ENCODE results near the gene CHST11.
"Not testable (repeated sequence)": the region's sequence is repeated elsewhere in the genome, so short reads cannot be mapped to it uniquely, and the experiment has no call there.

CHST11 gene

DNA sequence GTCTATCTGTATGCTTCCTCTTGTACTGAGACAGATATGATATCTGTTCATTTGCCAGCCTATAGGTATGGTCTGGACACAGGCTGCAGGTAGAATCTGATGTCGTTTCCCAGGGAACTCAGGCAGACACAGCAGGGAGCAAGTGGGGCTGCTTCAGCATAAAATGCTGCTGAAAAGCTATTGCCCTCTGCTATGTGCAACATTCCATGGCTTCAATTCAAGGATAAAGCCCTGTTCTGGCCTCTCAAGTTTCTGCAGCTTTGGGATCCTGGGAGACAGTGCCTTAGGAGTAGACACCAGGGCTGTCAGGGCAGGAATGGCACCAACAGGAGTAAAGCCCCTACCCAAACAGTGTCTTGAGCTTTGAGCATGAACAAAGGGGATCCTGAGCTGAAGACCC lies 327.8 kb downstream of the CHST11 start:
- no peak for DNase-seq

GRCh38 chr12:104785886-104786285 lies 329.1 kb downstream of the CHST11 start:
- DNase-seq = no peak

GRCh38 chr12:104786352-104786751 lies 329.6 kb downstream of the CHST11 start:
- no peak for DNase-seq

- no peak for DNase-seq
These were observed 332.1 kb downstream of the CHST11 start for GRCh38 chr12:104788840-104789271.

GRCh38 chr12:104790296-104791125 lies 333.8 kb downstream of the CHST11 start:
- peak; percentile 46 for DNase-seq

DNA sequence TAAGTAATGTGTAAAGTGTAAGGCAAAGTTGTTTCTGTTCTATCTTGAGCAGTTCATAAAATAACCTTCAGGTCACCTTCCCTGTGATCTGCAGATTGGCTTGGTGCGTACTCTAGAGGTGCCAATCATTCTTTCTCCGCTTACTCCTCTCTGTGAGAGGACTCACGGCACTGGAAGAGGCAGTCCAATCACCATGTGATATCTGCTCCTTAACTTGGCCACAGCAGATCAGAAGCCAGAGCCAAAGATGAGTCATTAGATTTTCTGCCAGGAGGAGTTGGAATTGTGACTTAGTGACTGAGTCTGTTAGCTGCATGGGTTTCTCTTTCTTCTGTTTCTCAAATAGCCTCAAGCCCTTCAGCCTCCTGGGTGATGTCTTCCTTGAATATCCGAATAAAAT lies 335.8 kb downstream of the CHST11 start:
- no peak for DNase-seq

GRCh38 chr12:104793285-104793684 lies 336.5 kb downstream of the CHST11 start:
- no peak for DNase-seq

GRCh38 chr12:104793968-104794367 lies 337.2 kb downstream of the CHST11 start:
- no peak for DNase-seq

DNA sequence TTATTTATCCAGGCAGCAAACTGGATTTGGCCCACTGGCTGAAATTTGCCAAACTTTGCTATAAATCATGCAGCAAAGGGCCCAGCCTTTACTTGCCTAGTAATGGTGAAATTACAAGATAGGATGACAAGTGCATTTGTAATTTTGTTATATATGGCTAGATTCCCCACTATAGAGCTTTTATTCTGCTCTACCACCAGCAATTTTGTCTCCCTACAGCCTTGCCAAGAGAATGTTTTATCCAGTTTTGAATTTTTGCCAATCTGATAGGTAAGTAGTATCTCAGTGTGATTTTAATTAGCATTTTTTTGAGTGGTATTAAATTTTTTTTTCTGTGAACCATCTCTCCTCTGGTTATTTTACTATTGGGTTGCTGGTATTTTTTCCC lies 339.7 kb downstream of the CHST11 start:
- DNase-seq = no peak

DNA sequence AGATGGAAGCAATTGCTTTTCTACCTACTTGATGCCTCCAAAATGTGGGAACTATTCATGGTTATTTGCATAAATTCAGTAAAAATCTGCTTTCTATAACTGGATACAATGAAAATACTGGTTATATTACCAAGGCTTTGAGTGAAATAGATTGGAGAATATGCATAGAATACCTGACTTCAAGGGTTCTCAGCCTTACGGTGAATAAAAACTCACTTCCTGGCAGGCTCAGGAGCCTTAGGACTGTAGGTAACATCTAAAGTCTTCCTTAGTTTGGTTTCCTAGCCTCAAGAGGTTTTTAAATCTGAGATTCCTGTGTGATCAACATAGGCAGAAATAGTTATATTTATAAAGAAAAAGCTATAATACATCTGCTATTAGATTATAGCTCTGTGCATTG lies 342.7 kb downstream of the CHST11 start:
- DNase-seq = no peak

DNA sequence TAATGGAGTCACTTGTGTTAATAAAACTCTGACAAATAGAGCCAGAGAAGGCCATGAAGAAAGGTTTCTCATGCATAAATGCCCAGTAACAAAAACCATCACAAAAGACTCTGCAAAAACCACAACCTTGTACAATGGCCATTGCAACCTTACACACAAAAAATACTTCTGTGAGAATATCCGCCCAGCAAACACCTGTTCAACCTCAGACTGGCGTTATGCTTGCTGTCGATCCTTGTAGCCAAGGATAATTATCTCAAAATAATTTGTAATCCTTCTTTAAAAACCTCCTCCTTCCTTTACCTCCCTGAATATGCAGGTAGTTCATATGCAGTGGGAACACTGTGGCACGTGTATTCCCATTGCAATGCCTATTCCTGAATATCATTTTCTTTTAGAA lies 344.3 kb downstream of the CHST11 start:
- no peak for DNase-seq

DNA sequence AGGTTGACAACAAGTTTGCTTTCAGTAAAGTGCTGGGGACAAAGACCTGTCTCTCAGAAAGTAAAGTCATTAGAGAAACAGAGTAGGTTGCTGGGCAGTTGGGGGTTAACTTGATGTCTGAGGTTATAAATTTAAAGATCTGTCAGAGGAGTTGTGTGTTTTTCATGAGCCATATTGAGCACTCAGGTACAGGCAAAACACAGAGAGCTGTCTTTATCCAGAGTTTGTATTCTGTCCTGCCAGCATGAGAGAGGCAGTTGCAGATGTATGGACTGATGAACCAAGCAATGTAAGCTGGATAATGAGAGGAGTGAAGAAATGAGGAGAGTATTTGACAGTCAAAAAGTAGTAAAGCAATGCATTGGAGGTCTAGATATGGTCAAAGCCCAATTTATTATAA lies 344.7 kb downstream of the CHST11 start:
- no peak for DNase-seq

GRCh38 chr12:104802208-104802607 lies 345.5 kb downstream of the CHST11 start:
- no peak for DNase-seq

- DNase-seq = no peak
These were observed 348.4 kb downstream of the CHST11 start for GRCh38 chr12:104805186-104805585.

- DNase-seq = not testable (repeated sequence)
These were observed 349.4 kb downstream of the CHST11 start for GRCh38 chr12:104806194-104806593.

DNA sequence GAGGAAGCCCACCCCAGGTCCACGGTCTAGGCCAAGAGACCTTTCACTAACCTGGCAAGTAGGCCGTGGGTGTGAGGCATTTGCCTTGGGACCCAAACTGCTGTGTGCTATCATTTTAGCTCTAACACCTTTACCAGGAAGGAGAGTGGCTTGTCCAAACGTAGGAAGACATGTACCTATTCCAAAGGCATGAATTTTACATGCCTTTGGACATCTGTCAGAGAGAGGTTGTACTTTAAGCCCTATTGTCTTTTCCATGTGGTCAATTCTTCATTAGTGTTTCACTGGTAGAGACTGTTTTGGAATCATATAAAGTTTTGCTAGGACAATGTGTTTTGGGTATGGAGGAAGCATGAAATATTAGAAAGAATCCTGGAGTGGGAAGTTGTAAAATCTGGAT lies 352.5 kb downstream of the CHST11 start:
- no peak for DNase-seq

- no peak for DNase-seq
These were observed 353.1 kb downstream of the CHST11 start for GRCh38 chr12:104809706-104810385.

Data from stimulated activated CD4-positive, alpha-beta T cell treated with anti-CD3 and anti-CD28 coated beads, Interleukin-4, amount 100 ng/mL, for 24 hours (primary cell).